ENCODE results near the gene FBL.

- TF ChIP-seq CTCF (IDR thresholded peaks at IDR 0.05) (no peak), TP53 (CRISPR knock-in tag; IDR thresholded peaks at IDR 0.05) (no peak), ATF6 (CRISPR knock-in tag; IDR thresholded peaks at IDR 0.05) (no peak), IRF1 (CRISPR knock-in tag; IDR thresholded peaks at IDR 0.05) (no peak), ZBTB43 (CRISPR knock-in tag; IDR thresholded peaks at IDR 0.05) (no peak), TEAD1 (CRISPR knock-in tag; IDR thresholded peaks at IDR 0.05) (no peak), ZNF512 (CRISPR knock-in tag; IDR thresholded peaks at IDR 0.05; ENCODE audit: borderline replicate concordance) (no peak), NFYB (CRISPR knock-in tag; conservative IDR thresholded peaks at IDR 0.05; ENCODE audit: low read depth) (no peak), ZNF281 (CRISPR knock-in tag; IDR thresholded peaks at IDR 0.05) (no peak), KAT7 (CRISPR knock-in tag; IDR thresholded peaks at IDR 0.05; ENCODE audit: borderline replicate concordance) (no peak)
- TF ChIP-seq, protein P1, sequence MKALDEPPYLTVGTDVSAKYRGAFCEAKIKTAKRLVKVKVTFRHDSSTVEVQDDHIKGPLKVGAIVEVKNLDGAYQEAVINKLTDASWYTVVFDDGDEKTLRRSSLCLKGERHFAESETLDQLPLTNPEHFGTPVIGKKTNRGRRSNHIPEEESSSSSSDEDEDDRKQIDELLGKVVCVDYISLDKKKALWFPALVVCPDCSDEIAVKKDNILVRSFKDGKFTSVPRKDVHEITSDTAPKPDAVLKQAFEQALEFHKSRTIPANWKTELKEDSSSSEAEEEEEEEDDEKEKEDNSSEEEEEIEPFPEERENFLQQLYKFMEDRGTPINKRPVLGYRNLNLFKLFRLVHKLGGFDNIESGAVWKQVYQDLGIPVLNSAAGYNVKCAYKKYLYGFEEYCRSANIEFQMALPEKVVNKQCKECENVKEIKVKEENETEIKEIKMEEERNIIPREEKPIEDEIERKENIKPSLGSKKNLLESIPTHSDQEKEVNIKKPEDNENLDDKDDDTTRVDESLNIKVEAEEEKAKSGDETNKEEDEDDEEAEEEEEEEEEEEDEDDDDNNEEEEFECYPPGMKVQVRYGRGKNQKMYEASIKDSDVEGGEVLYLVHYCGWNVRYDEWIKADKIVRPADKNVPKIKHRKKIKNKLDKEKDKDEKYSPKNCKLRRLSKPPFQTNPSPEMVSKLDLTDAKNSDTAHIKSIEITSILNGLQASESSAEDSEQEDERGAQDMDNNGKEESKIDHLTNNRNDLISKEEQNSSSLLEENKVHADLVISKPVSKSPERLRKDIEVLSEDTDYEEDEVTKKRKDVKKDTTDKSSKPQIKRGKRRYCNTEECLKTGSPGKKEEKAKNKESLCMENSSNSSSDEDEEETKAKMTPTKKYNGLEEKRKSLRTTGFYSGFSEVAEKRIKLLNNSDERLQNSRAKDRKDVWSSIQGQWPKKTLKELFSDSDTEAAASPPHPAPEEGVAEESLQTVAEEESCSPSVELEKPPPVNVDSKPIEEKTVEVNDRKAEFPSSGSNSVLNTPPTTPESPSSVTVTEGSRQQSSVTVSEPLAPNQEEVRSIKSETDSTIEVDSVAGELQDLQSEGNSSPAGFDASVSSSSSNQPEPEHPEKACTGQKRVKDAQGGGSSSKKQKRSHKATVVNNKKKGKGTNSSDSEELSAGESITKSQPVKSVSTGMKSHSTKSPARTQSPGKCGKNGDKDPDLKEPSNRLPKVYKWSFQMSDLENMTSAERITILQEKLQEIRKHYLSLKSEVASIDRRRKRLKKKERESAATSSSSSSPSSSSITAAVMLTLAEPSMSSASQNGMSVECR (CRISPR knock-in tag; IDR thresholded peaks at IDR 0.05; ENCODE audit: borderline replicate concordance): no peak
- TF ChIP-seq, protein P2, sequence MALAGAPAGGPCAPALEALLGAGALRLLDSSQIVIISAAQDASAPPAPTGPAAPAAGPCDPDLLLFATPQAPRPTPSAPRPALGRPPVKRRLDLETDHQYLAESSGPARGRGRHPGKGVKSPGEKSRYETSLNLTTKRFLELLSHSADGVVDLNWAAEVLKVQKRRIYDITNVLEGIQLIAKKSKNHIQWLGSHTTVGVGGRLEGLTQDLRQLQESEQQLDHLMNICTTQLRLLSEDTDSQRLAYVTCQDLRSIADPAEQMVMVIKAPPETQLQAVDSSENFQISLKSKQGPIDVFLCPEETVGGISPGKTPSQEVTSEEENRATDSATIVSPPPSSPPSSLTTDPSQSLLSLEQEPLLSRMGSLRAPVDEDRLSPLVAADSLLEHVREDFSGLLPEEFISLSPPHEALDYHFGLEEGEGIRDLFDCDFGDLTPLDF (CRISPR knock-in tag; IDR thresholded peaks at IDR 0.05): no peak
- TF ChIP-seq, protein P3, sequence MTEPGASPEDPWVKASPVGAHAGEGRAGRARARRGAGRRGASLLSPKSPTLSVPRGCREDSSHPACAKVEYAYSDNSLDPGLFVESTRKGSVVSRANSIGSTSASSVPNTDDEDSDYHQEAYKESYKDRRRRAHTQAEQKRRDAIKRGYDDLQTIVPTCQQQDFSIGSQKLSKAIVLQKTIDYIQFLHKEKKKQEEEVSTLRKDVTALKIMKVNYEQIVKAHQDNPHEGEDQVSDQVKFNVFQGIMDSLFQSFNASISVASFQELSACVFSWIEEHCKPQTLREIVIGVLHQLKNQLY (CRISPR knock-in tag; IDR thresholded peaks at IDR 0.05): no peak
These were observed 13.7 kb downstream of the FBL start for GRCh38 chr19:39832341-39833083.
